PC-9 (cell line): ENCODE data around the gene DCST2. TPM values are rescaled to one million over a fixed set of nuclear protein-coding genes. Genes with fewer than 3 reads are reported as not detected.

Experiments used
- BruUV-seq: library from RNA; stranded (reverse); fragments of 400-500 nt; replicated peaks from 2 replicates; lab custom pipeline; 2021; lab: Mats Ljungman, UMichigan
- CTCF ChIA-PET: fragments of 300-600 bp; sonication (Branson Sonifier 250); formaldehyde crosslinking; loops from one replicate; lab custom pipeline; 2022; ENCODE audit warnings: antibody characterized with exemption; lab: Charles Lee
- POLR2A ChIA-PET: fragments of 300-600 bp; sonication (Branson Sonifier 250); formaldehyde crosslinking; loops from one replicate; lab custom pipeline; 2022; ENCODE audit warnings: antibody characterized with exemption; ENCODE audit not compliant: unreplicated experiment; lab: Charles Lee
- DNase-seq, 2 experiments: peaks; one replicate each; pipeline versions ENCODE4 v3.0.0 to v3.0.0-alpha.2; 2015 to 2022; ENCODE audit warnings: mixed read lengths in 1 of 2
- H2AFZ ChIP-seq: fragments of 200-600 bp; sonication (generic); 2 replicates; pipeline ENCODE4 v1.8.1; 2017; ENCODE audit warnings: antibody characterized with exemption
- H3F3A ChIP-seq: fragments of 200-600 bp; sonication (generic); 2 replicates; pipeline ENCODE4 v1.8.1; 2017; ENCODE audit warnings: antibody characterized with exemption, mild to moderate bottlenecking, low read depth; ENCODE audit not compliant: insufficient read depth
- H3K27ac ChIP-seq: fragments of 200-600 bp; sonication (generic); 2 replicates; pipeline ENCODE4 v1.6.1; 2016; ENCODE audit warnings: mixed run types
- H3K27me3 ChIP-seq: fragments of 200-600 bp; sonication (generic); 2 replicates; pipeline ENCODE4 v1.6.1; 2016; ENCODE audit warnings: low read depth, mixed run types; ENCODE audit not compliant: insufficient read depth
- H3K36me3 ChIP-seq: fragments of 200-600 bp; sonication (generic); 2 replicates; pipeline ENCODE4 v1.6.1; 2016; ENCODE audit warnings: low read depth, mixed run types
- H3K4me1 ChIP-seq: fragments of 200-600 bp; sonication (generic); replicated peaks from 2 replicates; pipeline ENCODE4 v1.6.1; 2016; ENCODE audit warnings: mixed run types; ENCODE audit not compliant: insufficient read depth
- H3K4me2 ChIP-seq: fragments of 200-600 bp; sonication (generic); 2 replicates; pipeline ENCODE4 v1.6.1; 2017; ENCODE audit warnings: mixed run types
- H3K4me3 ChIP-seq: fragments of 200-600 bp; sonication (generic); 2 replicates; pipeline ENCODE4 v1.6.1; 2016; ENCODE audit warnings: mixed run types
- H3K79me2 ChIP-seq: fragments of 200-600 bp; sonication (generic); 2 replicates; pipeline ENCODE4 v1.6.1; 2017; ENCODE audit warnings: low read depth, mixed run types
- H3K9me2 ChIP-seq: fragments of 200-600 bp; sonication (generic); 2 replicates; pipeline ENCODE4 v1.8.1; 2017; ENCODE audit warnings: mild to moderate bottlenecking; ENCODE audit not compliant: insufficient read depth
- H3K9me3 ChIP-seq: fragments of 200-600 bp; sonication (generic); 2 replicates; pipeline ENCODE4 v1.8.1; 2016; ENCODE audit warnings: low read depth; ENCODE audit not compliant: insufficient read depth
- H4K20me1 ChIP-seq: fragments of 200-600 bp; sonication (generic); 2 replicates; pipeline ENCODE4 v1.8.1; 2017; ENCODE audit not compliant: insufficient read depth
- CTCF ChIP-seq: fragments of 200-600 bp; sonication (generic); conservative IDR thresholded peaks from 2 replicates; pipeline ENCODE4 v1.6.1; 2017; ENCODE audit warnings: mixed run types, antibody characterized with exemption, mild to moderate bottlenecking, moderate library complexity
- EZH2 ChIP-seq: fragments of 200-600 bp; sonication (generic); IDR thresholded peaks from 2 replicates; pipeline ENCODE4 v1.8.0; 2017; ENCODE audit warnings: antibody characterized with exemption, low read depth
- intact Hi-C: fragments of 100-400 bp; cut with micrococcal nuclease; formaldehyde crosslinking; loops from one replicate; pipeline ENCODE4 v1.10.0; 2022; ENCODE audit not compliant: unreplicated experiment
- total RNA-seq: library from RNA; stranded (reverse); gene quantifications from 2 replicates; pipeline ENCODE4 v1.2.3, GENCODE V29; 2021

The DCST2 gene
- total RNA-seq, 1 experiment from 2014 or later, result 4.4 TPM

DNA sequence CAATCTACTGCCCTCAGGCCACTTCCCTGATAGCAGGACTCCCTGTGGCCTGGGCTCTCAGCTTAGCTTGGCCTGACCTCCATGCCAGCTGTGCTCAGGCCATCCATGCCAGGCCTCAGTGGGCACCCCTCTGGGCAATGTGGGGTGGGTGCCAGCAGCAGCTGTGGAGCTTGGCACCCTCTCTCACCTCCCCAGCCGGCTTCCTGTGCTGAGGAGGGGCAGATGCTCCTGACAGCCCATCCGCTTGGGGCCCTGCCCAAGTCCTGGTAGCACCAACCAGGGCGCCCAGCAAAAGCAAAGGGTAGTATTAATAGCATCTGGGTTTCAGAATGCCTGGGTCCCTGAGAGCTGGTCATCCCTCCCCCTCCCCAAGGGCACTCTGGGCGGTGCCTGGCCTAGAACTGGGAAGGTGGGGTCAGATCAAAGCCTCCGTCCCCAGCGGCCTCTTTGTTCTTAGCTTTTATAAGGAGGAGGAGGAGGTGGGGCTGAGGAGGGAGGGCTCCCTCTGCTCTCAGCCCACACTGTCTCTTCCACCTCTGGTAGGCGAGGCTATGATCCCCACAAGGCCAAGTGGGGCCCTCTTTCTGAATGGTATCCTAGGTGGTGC is 36.1 kb upstream of the DCST2 start:
- Histone ChIP-seq H3F3A (peaks cover 26% of the 10 kb centered on the region; the same call in 1 of the 2 replicates), H3K9me3 (no peaks in the 10 kb centered on the region), H3K4me1 (peaks cover 10% of the 10 kb centered on the region), H4K20me1 (peaks cover 2% of the 10 kb centered on the region; the same call in 1 of the 2 replicates), H3K27ac (no peak overlapping the region), H3K4me3 (no peak overlapping the region), H3K79me2 (peaks cover 7% of the 10 kb centered on the region), H2AFZ (no peak overlapping the region), H3K36me3 (no peaks in the 10 kb centered on the region), H3K9me2 (no peaks in the 10 kb centered on the region), H3K27me3 (no peaks in the 10 kb centered on the region), H3K4me2 (no peak overlapping the region)
- POLR2A ChIA-PET, result interaction anchor here (0.6 kb wide), 1 partner anchor 182 kb away, joined by 3 read pairs; no protein-coding TSS in a partner anchor
- intact Hi-C loops, result no loop called here
- no peak for DNase-seq
- no TSS peak for BruUV-seq
- TF ChIP-seq CTCF (no peak), EZH2 (no peak)
- CTCF ChIA-PET, result no interaction called here

DNA sequence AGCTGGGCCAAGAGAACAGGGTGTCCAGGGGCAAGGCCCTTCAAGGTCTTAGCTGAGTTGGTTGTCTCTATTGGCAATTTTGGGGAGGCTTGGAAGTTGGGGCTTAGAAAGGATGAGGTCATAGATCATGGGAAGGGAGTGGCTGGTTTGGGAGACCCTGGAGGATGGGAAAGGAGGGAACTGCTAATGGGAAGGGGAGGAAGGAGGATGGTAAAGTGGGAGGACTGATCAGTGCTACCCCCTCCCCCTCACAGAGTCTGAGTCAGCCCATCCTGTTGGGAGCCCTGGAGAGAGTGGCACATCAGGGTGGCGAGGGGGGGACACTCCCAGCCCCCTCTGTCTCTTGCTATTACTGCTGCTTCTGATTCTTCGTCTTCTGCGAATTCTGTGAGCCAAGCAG is 35.0 kb upstream of the DCST2 start:
- ChIA-PET CTCF (interaction anchor here (0.7 kb wide), 1 partner anchor 31 kb away, joined by 6 read pairs; no protein-coding TSS in a partner anchor), POLR2A (interaction anchor here (0.6 kb wide), 1 partner anchor 50 kb away, joined by 3 read pairs; no protein-coding TSS in a partner anchor)
- Histone ChIP-seq H3K9me2 (no peaks in the 10 kb centered on the region), H3K4me2 (no peak overlapping the region), H3K9me3 (no peaks in the 10 kb centered on the region), H3K4me3 (no peak overlapping the region), H4K20me1 (peaks cover 7% of the 10 kb centered on the region; the same call in 1 of the 2 replicates), H3K79me2 (peaks cover 13% of the 10 kb centered on the region), H3K27me3 (no peaks in the 10 kb centered on the region), H2AFZ (no peak overlapping the region), H3K4me1 (peaks cover 15% of the 10 kb centered on the region), H3F3A (peaks cover 32% of the 10 kb centered on the region; the same call in 1 of the 2 replicates), H3K36me3 (no peaks in the 10 kb centered on the region), H3K27ac (no peak overlapping the region)
- intact Hi-C loops, result no loop called here
- no TSS peak for BruUV-seq
- no peak for DNase-seq
- TF ChIP-seq CTCF (no peak), EZH2 (no peak)

GRCh38 chr1:155066777-155067176 is 33.2 kb upstream of the DCST2 start:
- H3K36me3 ChIP-seq, result no peaks in the 10 kb centered on the region
- no peak overlapping the region for H3K4me2 ChIP-seq
- no peaks in the 10 kb centered on the region for H3K9me2 ChIP-seq
- H3K4me1 ChIP-seq, result peaks cover 15% of the 10 kb centered on the region
- no peak overlapping the region for H3K27ac ChIP-seq
- intact Hi-C loops, result no loop called here
- H3K79me2 ChIP-seq, result peaks cover 13% of the 10 kb centered on the region
- DNase-seq, result no peak
- CTCF ChIA-PET, result no interaction called here
- BruUV-seq, result no TSS peak
- no peak overlapping the region for H3K4me3 ChIP-seq
- H4K20me1 ChIP-seq, result peaks cover 7% of the 10 kb centered on the region; the same call in 1 of the 2 replicates
- POLR2A ChIA-PET, result no interaction called here
- no peaks in the 10 kb centered on the region for H3K27me3 ChIP-seq
- no peak for TF ChIP-seq CTCF
- TF ChIP-seq EZH2, result no peak
- no peaks in the 10 kb centered on the region for H3K9me3 ChIP-seq
- H2AFZ ChIP-seq, result no peak overlapping the region
- H3F3A ChIP-seq, result peaks cover 23% of the 10 kb centered on the region; the same call in 1 of the 2 replicates
